HG02840 (cell line): ENCODE measurements around the gene CCR6.
A peak's percentile ranks its signal among the peaks of the same experiment; 100 is the strongest.

Experiments used
- ATAC-seq: cut with Tn5 transposase; IDR thresholded peaks from one replicate; pipeline ENCODE4 v1.9.1; 2021; ENCODE audit warnings: mild to moderate bottlenecking, moderate library complexity, moderate number of reproducible peaks; ENCODE audit not compliant: unreplicated experiment, low FRiP score

Gene CCR6

GRCh38 chr6:167140589-167141474, 17.9 kb downstream of the CCR6 start:
- no peak for ATAC-seq

GRCh38 chr6:167141667-167142432, 19.0 kb downstream of the CCR6 start:
- ATAC-seq = no peak

- no peak for ATAC-seq
Observed at GRCh38 chr6:167142433-167142761, 19.5 kb downstream of the CCR6 start.

DNA sequence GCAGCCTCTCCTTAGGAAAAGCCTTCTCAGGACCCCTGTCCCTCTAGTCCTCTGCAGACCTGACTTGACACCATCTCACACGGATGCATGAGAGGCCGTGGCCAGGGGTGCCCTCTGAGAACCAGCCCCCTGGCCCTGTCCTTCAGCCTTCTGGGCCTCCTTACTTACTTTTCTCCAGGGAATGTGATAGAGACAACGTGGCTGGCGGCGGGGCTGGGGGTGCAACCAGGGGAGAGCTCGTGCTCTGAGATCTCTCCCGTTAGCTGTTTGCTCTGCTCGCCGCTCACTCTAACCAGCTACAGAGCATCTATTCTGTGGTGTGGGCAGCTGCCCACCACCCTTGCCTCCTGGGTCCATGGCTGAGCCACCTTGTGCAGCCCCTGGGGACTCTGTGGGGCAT, 20.1 kb downstream of the CCR6 start:
- ATAC-seq = no peak

DNA sequence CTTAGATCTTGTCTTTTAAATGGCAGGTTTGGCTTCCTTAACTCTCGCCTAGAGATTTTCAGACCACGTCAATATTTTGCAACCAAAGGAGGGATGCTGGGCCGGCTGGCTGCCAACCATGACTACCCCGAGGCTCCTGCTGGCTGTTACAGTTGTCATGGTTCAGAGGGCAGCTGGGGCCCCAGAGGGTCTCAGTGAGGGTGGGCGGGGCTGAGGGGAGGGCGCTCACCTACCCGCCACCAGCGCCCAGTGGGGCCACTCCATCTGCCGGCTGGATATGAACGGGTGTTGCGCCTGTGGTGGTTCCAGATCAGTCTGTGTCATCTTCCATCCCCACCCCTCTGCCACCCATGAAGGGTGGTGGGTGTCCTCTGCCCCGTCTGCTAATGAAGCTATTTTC, 22.6 kb downstream of the CCR6 start:
- no peak for ATAC-seq

DNA sequence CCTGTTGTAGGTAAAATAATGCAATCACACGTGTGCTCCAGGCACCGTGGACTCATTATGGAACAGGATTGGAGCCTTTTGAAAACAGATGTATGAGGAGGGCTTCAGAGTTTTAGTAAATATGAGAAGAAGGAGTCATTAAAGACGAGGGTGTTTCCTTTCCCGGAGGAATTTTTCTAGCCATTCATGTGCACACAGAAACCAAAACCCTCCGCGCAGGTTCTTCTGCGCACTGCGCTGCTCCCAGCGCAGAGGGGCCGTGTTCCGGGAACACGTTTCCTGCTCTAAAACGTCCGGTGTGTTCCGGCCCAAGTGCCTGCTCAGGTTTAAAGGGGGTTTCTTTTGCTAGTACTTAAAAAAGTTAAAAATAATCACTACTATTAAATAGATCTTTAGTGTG, 23.2 kb downstream of the CCR6 start:
- no peak for ATAC-seq

- ATAC-seq = no peak
Observed at GRCh38 chr6:167146977-167147376, 24.1 kb downstream of the CCR6 start.

DNA sequence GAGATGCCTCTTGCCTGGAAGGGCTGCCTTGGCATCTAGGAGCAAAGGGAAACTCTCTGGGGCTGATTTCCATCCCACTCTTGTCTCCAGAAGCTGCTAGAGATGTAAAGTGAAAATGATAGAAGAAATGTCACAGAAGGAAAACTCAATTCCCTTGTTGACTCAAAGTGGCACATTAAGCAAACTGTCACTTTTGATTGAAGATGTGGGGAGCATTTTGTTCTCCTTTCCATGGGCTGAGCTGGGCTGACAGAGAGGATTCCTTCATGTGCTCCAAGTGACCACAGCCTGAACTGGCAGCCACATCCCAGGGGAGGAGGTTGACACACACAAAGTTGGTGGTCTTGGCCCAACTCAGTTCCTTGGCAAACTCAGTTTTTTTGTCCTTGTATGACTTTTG, 25.1 kb downstream of the CCR6 start:
- ATAC-seq = no peak

DNA sequence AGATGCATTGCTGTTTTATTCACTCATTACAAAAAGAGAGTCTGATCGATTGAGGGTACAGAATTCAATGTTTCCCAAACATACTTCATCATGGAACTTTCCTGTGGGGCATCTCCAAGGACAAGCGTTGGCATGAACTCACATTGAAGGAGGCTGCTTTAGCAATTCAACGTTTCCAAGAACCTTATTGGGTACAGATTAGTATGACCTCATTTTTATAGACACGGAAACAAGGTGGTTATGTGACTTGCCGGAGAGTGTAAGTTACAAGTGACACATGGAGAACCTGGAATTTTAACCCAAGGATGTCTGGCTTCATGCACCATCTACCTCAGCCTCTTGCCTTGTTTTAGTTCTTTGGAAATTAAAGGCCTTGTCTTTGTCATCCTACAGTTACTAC, 26.1 kb downstream of the CCR6 start:
- ATAC-seq = no peak

- peak; percentile 70 for ATAC-seq
Observed at GRCh38 chr6:167150941-167151549, 28.1 kb downstream of the CCR6 start.

DNA sequence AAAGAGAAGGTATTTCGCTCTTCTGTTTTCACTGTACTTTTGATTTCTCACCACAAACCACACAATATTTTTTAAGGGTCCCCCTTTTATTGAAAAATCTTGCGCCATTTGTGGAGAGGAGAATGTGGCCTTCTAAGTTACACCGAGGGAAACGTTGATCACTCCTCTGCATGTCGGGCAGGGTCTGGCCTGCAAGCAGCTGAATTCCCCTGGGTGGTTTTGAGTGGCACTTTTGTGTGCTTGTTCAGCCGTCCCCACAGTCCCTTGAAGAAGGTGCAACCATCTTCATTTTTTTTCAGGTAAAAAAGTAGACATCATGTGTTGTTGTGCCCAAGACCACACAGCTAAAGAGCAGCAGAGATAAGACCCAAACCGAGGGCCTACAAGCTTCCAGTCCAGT, 28.8 kb downstream of the CCR6 start:
- no peak for ATAC-seq

DNA sequence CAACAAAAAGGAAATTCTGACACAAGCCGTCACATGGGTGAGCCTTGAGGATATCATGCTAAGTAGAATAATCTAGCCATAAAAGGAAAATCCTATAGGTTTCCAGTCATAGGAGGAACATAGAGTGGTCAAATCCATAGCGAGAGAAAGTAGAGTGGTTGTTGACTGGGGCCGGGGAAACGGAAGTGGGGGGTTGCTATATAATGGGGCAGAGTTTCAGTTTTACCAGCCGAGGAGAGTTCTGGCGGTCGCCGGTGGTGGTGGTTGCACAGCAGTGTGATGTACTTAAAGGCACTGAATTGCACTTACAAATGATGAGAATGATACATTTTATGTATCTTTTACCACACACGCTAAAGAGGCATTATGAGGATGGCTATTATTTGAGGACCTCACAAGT, 30.0 kb downstream of the CCR6 start:
- no peak for ATAC-seq

- ATAC-seq = no peak
Observed at GRCh38 chr6:167153521-167153959, 30.6 kb downstream of the CCR6 start.

GRCh38 chr6:167154291-167154690, 31.4 kb downstream of the CCR6 start:
- no peak for ATAC-seq

DNA sequence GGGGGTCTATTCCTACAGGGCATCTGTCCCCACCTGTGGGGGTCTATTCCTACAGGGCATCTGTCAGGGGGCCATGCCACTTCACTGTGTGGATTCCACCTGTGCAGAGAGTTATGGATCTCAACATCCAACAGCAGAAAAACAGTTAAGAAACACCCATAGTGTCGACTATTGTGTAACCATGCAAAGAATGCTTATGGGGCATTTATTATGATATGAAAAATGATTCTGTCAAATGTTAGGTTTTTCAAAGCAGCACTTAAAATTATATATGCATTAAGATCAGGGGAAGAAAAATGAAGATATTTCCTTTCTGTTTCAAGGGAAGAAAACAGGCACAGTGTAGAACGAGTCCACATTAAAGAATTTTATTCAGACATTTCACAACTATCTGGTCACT, 32.0 kb downstream of the CCR6 start:
- ATAC-seq = no peak

- ATAC-seq = no peak
Observed at GRCh38 chr6:167157414-167157813, 34.5 kb downstream of the CCR6 start.

GRCh38 chr6:167157863-167158262, 35.0 kb downstream of the CCR6 start, which contains the start of gene GPR31:
GPR31 (minus strand) TSS chr6:167157980; CDS start chr6:167157831, 149 bp downstream.
- no peak for ATAC-seq

GRCh38 chr6:167161851-167162467, 39.1 kb downstream of the CCR6 start:
- no peak for ATAC-seq

DNA sequence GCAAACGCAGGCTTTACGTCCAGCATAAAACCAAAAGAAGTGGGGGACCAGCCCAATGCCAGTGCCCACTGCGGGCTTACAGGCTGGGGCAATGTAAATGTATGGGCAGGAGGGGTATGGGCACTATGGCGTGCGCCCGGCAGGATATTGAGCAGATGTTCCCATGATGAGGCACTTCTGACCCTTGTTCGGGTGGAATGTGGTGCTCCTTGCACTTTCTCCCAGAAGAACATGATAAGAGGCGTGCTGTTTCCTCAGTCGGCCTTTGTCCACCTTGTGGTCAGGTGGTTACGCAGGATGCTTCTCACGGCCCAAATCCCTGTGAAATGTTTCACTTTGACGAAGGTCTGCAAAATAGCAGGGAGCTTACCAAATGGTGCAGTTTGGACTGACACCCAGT, 39.7 kb downstream of the CCR6 start:
- ATAC-seq = no peak

- no peak for ATAC-seq
Observed at GRCh38 chr6:167163476-167164011, 40.6 kb downstream of the CCR6 start.

DNA sequence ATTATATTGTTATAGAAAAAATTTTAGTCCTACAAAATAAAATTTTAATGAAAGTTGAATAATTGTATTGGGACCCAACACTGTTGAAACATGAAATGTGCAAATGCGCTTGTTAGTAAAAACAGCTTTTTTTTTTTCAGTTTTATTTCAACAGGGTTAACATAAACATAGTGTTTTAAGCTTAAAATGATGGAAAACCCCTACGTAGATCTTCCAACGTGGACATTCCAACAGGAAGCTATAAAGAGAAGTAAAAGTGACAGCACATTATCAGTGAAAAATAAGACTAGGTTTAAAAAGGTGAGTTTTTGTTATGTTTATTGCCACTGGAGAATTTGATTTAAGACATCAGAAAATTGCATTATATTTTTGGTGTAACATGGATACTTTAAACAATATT, 41.4 kb downstream of the CCR6 start:
- no peak for ATAC-seq
